ENCODE results near the gene IGFBP2. TPM values are rescaled to one million over a fixed set of nuclear protein-coding genes. Genes with fewer than 3 reads are reported as not detected.

The IGFBP2 gene
- total and polyA plus RNA-seq, 2 donors (not counting 1 experiment from before 2014, with no cell fraction given), result not detected

DNA sequence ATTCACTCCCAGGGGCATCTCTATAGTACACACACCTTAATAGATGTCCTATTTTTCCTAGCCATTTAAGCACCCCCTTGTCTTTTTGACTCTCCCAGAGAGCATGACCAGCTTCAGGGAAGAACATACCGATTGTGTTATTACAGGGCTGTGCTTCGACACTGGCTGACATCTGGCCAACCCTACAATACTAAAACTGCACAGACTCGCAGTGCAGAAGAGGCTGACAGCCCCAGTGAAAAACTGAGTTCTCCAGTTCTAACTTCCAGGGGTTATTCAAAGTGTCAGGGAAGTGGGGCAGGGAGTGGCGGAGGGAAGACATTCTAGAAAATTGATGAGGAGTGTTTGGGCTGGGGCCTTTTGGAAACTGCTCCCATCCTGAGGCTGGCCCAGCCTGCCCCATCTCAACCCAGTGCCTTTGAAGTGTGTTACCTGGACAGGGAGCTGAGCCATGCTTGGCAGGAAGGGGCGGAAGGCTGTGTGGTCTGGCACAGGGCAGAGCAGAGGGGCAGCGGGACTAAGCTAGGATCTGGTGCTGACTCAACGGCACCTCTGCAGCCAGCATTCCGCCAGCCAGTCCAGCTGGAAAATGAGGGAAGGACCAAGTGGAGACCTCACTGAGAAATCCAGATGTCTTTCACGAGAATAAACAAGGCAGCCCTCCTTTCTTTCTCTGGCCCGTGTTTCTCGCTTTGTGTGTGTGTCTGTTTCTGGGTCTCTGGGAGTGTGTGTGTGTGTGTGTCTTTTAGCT, 77.5 kb downstream of the IGFBP2 start:
- DNase-seq (no peak), ATAC-seq (ENCODE audit: low read depth) (no peak)
- POLR2A ChIA-PET, result no interaction called here
- H4K20me1 ChIP-seq (ENCODE audit: control insufficient read depth, insufficient read depth, low read length, poor library complexity, severe bottlenecking), result no peaks in the 10 kb centered on the region
- H3K36me3 ChIP-seq (replicated peaks in 1 of 2; ENCODE audit: control extremely low read depth in 1 of 2, control insufficient read depth in 1 of 2, extremely low read depth in 1 of 2, insufficient read depth in 2 of 2, low read length in 1 of 2), result no peaks in the 10 kb centered on the region
- 76% methylated on average over 6 of the region's 11 CpGs for WGBS (ENCODE audit: insufficient coverage)
- no peak overlapping the region for H3K4me2 ChIP-seq (replicated peaks; ENCODE audit: low read depth, low read length, poor library complexity, severe bottlenecking)
- no peaks in the 10 kb centered on the region for H3K4me1 ChIP-seq (ENCODE audit: control insufficient read depth in 2 of 2, insufficient read depth in 2 of 2, low read length in 2 of 2)
- H2AFZ ChIP-seq (ENCODE audit: insufficient read depth, low read depth, low read length, poor library complexity, severe bottlenecking), result no peak overlapping the region
- H3K9ac ChIP-seq (ENCODE audit: low read length), result no peak overlapping the region
- intact Hi-C loops (cut with micrococcal nuclease), result no loop called here
- H3K27ac ChIP-seq (ENCODE audit: low read length in 2 of 2), result no peak overlapping the region
- peaks cover 14% of the 10 kb centered on the region for H3K27me3 Mint-ChIP-seq
- no peaks in the 10 kb centered on the region for H3K4me1 Mint-ChIP-seq
- no peak overlapping the region for H3K4me3 Mint-ChIP-seq
- TF ChIP-seq, protein P1, sequence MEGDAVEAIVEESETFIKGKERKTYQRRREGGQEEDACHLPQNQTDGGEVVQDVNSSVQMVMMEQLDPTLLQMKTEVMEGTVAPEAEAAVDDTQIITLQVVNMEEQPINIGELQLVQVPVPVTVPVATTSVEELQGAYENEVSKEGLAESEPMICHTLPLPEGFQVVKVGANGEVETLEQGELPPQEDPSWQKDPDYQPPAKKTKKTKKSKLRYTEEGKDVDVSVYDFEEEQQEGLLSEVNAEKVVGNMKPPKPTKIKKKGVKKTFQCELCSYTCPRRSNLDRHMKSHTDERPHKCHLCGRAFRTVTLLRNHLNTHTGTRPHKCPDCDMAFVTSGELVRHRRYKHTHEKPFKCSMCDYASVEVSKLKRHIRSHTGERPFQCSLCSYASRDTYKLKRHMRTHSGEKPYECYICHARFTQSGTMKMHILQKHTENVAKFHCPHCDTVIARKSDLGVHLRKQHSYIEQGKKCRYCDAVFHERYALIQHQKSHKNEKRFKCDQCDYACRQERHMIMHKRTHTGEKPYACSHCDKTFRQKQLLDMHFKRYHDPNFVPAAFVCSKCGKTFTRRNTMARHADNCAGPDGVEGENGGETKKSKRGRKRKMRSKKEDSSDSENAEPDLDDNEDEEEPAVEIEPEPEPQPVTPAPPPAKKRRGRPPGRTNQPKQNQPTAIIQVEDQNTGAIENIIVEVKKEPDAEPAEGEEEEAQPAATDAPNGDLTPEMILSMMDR (IDR thresholded peaks at IDR 0.05), result no peak
- TF ChIP-seq EZH2 (IDR thresholded peaks at IDR 0.05; ENCODE audit: borderline replicate concordance, insufficient read depth, low read depth, low read length, poor library complexity, severe bottlenecking), result no peak
- H3K9me3 Mint-ChIP-seq (ENCODE audit: insufficient read depth), result no peaks in the 10 kb centered on the region
- H3K27me3 ChIP-seq (replicated peaks in 1 of 4; ENCODE audit: control extremely low read depth in 1 of 4, control insufficient read depth in 3 of 4, insufficient read depth in 4 of 4, low read length in 3 of 4), result no peaks in the 10 kb centered on the region
- no peaks in the 10 kb centered on the region for H3K79me2 ChIP-seq (ENCODE audit: control insufficient read depth, insufficient read depth, low read length)
- no peak overlapping the region for H3K4me3 ChIP-seq (ENCODE audit: control extremely low read depth in 1 of 5, extremely low read depth in 1 of 5, insufficient read depth in 1 of 5, low read depth in 2 of 5, low read length in 4 of 5)
- H3K27ac Mint-ChIP-seq, result no peak overlapping the region
- H3K9me3 ChIP-seq (ENCODE audit: control extremely low read depth in 1 of 3, control insufficient read depth in 2 of 3, insufficient read depth in 1 of 3, low read length in 2 of 3), result peaks cover 0 to 9% (median 3%) of the 10 kb centered on the region in 3 donors
- CTCF ChIA-PET, result no interaction called here

DNA sequence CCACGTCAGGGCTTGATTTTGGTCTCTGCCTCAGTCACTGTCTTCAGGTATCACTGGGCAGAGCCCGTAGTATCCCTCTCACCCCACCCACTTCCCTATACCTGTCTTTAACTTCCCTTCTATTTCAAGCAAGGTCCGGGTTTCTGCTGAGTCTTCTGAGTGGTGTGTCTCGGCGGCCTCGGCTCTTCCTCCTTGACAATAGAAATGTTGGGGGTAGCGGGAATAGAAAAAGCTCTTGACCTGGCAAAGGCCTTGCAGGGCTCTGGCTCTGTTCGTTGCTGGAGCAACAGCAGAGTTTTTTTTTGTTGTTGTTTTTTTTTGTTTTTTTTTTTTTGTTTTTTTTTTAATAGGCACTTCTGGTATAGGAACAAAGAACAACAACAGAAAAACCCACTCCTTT, 78.1 kb downstream of the IGFBP2 start:
- WGBS (ENCODE audit: insufficient coverage), result 57% methylated on average over 4 of the region's 8 CpGs
- ATAC-seq (ENCODE audit: low read depth) (no peak), DNase-seq (no peak)
- no peak overlapping the region for H3K9ac ChIP-seq (ENCODE audit: low read length)
- peaks cover 14% of the 10 kb centered on the region for H3K27me3 Mint-ChIP-seq
- no peak overlapping the region for H3K27ac Mint-ChIP-seq
- CTCF ChIA-PET, result no interaction called here
- H3K4me3 Mint-ChIP-seq, result no peak overlapping the region
- H3K4me1 Mint-ChIP-seq, result no peaks in the 10 kb centered on the region
- no peaks in the 10 kb centered on the region for H3K36me3 ChIP-seq (replicated peaks in 1 of 2; ENCODE audit: control extremely low read depth in 1 of 2, control insufficient read depth in 1 of 2, extremely low read depth in 1 of 2, insufficient read depth in 2 of 2, low read length in 1 of 2)
- POLR2A ChIA-PET, result no interaction called here
- peaks cover 0 to 9% (median 3%) of the 10 kb centered on the region in 3 donors for H3K9me3 ChIP-seq (ENCODE audit: control extremely low read depth in 1 of 3, control insufficient read depth in 2 of 3, insufficient read depth in 1 of 3, low read length in 2 of 3)
- H4K20me1 ChIP-seq (ENCODE audit: control insufficient read depth, insufficient read depth, low read length, poor library complexity, severe bottlenecking), result no peaks in the 10 kb centered on the region
- no peak overlapping the region for H3K27ac ChIP-seq (ENCODE audit: low read length in 2 of 2)
- no peaks in the 10 kb centered on the region for H3K4me1 ChIP-seq (ENCODE audit: control insufficient read depth in 2 of 2, insufficient read depth in 2 of 2, low read length in 2 of 2)
- H3K27me3 ChIP-seq (replicated peaks in 1 of 4; ENCODE audit: control extremely low read depth in 1 of 4, control insufficient read depth in 3 of 4, insufficient read depth in 4 of 4, low read length in 3 of 4), result no peaks in the 10 kb centered on the region
- H3K4me3 ChIP-seq (ENCODE audit: control extremely low read depth in 1 of 5, extremely low read depth in 1 of 5, insufficient read depth in 1 of 5, low read depth in 2 of 5, low read length in 4 of 5), result no peak overlapping the region
- TF ChIP-seq, protein P1 (IDR thresholded peaks at IDR 0.05), result no peak
- no peak for TF ChIP-seq EZH2 (IDR thresholded peaks at IDR 0.05; ENCODE audit: borderline replicate concordance, insufficient read depth, low read depth, low read length, poor library complexity, severe bottlenecking)
- H3K4me2 ChIP-seq (replicated peaks; ENCODE audit: low read depth, low read length, poor library complexity, severe bottlenecking), result no peak overlapping the region
- no peak overlapping the region for H2AFZ ChIP-seq (ENCODE audit: insufficient read depth, low read depth, low read length, poor library complexity, severe bottlenecking)
- intact Hi-C loops (cut with micrococcal nuclease), result no loop called here
- H3K9me3 Mint-ChIP-seq (ENCODE audit: insufficient read depth), result no peaks in the 10 kb centered on the region
- no peaks in the 10 kb centered on the region for H3K79me2 ChIP-seq (ENCODE audit: control insufficient read depth, insufficient read depth, low read length)
